Kidney (tissue), 14 donors: ENCODE data around the gene SPARC. TPM values are rescaled to one million over a fixed set of nuclear protein-coding genes. Genes with fewer than 3 reads are reported as not detected.

Source experiments
- DNase-seq, 5 donors: peaks; one replicate each; pipeline ENCODE4 v3.0.0-alpha.2; 2013 to 2020
- FAIRE-seq: peaks from 2 replicates; lab custom pipeline; 2012; peaks lifted over from hg19 to GRCh38; lab: Jason Lieb, UNC
- H3K27ac ChIP-seq, 2 donors: one replicate each; pipeline ENCODE4 v1.7.0; 2013; ENCODE audit warnings: low read depth in 2 of 2, low read length in 2 of 2, inconsistent platforms in 1 of 2
- H3K27me3 ChIP-seq: one replicate; pipeline ENCODE4 v1.7.1; 2013; ENCODE audit warnings: low read length, inconsistent platforms; ENCODE audit not compliant: control insufficient read depth, insufficient read depth
- H3K36me3 ChIP-seq, 3 donors: one replicate each; pipeline versions ENCODE4 v1.7.0 to v1.7.1; 2013; ENCODE audit warnings: low read length in 3 of 3, control low read depth in 1 of 3, inconsistent platforms in 1 of 3; ENCODE audit not compliant: insufficient read depth in 3 of 3, control insufficient read depth in 2 of 3
- H3K4me1 ChIP-seq, 3 donors: one replicate each; pipeline versions ENCODE4 v1.7.0 to v1.7.1; 2013; ENCODE audit warnings: low read length in 3 of 3, inconsistent platforms in 1 of 3, low read depth in 1 of 3; ENCODE audit not compliant: control insufficient read depth in 2 of 3, insufficient read depth in 2 of 3
- H3K4me3 ChIP-seq, 3 donors: one replicate each; pipeline versions ENCODE4 v1.7.0 to v1.8.1; 2013; ENCODE audit warnings: low read length in 3 of 3, control low read depth in 1 of 3, inconsistent platforms in 1 of 3
- H3K9ac ChIP-seq, 3 donors: one replicate each; pipeline versions ENCODE4 v1.7.0 to v1.7.1; 2013; ENCODE audit warnings: low read length in 3 of 3, control low read depth in 1 of 3, inconsistent platforms in 1 of 3
- H3K9me3 ChIP-seq, 3 donors: one replicate each; pipeline versions ENCODE4 v1.7.0 to v1.7.1; 2013; ENCODE audit warnings: low read length in 3 of 3, control low read depth in 1 of 3, inconsistent platforms in 1 of 3; ENCODE audit not compliant: control insufficient read depth in 2 of 3, insufficient read depth in 1 of 3
- CTCF ChIP-seq: IDR thresholded peaks from 3 replicates; pipeline ENCODE4 v1.5.1; 2012; ENCODE audit warnings: mild to moderate bottlenecking, moderate library complexity, borderline replicate concordance; ENCODE audit not compliant: insufficient read depth; ENCODE audit errors: extremely low read depth
- intact Hi-C: fragments of 100-400 bp; cut with DNase I; formaldehyde crosslinking; loops from one replicate; pipeline ENCODE4 v1.11.1; 2022
- polyA plus RNA-seq: library from polyadenylated mRNA; stranded (reverse); fragments of 350-450 nt; fragmentation: Illumina TruSeq; extraction: RNeasy Lipid Tissue Mini Kit (QIAGEN cat#74804); gene quantifications from one replicate; pipeline ENCODE4 v1.2.3, GENCODE V29; 2014; ENCODE audit warnings: low read depth, low replicate concordance; ENCODE audit not compliant: insufficient read depth
- total RNA-seq: library from RNA; stranded (reverse); fragmentation: NEBNext Ultra II Directional; extraction: Animal tissue kit (Norgen Biotek cat#: 25700); gene quantifications from one replicate; pipeline ENCODE4 v1.2.1, GENCODE V29; 2021
- donor health status: control.
- donor health status: control.
- donor health status: control.
- donor health status: control.
- donor health status: control.
- donor health status: DM: yes; HTN: yes; CAD: no.
- donor health status: Normal renal cell carcinoma (clear cell type).

SPARC gene
- total and polyA plus RNA-seq, 2 donors from 2014 or later = 581 to 637 TPM

GRCh38 chr5:151617841-151618710, 68.6 kb downstream of the SPARC start:
- FAIRE-seq = no peak

GRCh38 chr5:151617383-151617840, 69.3 kb downstream of the SPARC start:
- intact Hi-C loops = no loop called here
- Histone ChIP-seq H3K36me3 (no peaks in the 10 kb centered on the region), H3K27me3 (no peaks in the 10 kb centered on the region), H3K9ac (no peak overlapping the region), H3K27ac (no peak overlapping the region), H3K4me1 (no peaks in the 10 kb centered on the region), H3K4me3 (no peak overlapping the region), H3K9me3 (no peaks in the 10 kb centered on the region)
- TF ChIP-seq CTCF = no peak
- no peak for DNase-seq
- no peak for FAIRE-seq

More at GRCh38 chr5:151617841-151618710, 68.6 kb downstream of the SPARC start:
- no peak for DNase-seq
- intact Hi-C loops = no loop called here
- Histone ChIP-seq H3K36me3 (no peaks in the 10 kb centered on the region), H3K9me3 (no peaks in the 10 kb centered on the region), H3K4me1 (no peaks in the 10 kb centered on the region), H3K27ac (no peak overlapping the region), H3K9ac (no peak overlapping the region), H3K27me3 (no peaks in the 10 kb centered on the region), H3K4me3 (no peak overlapping the region)
- TF ChIP-seq CTCF = no peak

GRCh38 chr5:151615431-151615830, 71.3 kb downstream of the SPARC start:
- no peak overlapping the region for H3K27ac ChIP-seq
- no peaks in the 10 kb centered on the region for H3K36me3 ChIP-seq
- no peak overlapping the region for H3K4me3 ChIP-seq
- no peaks in the 10 kb centered on the region for H3K4me1 ChIP-seq
- H3K27me3 ChIP-seq = no peaks in the 10 kb centered on the region
- intact Hi-C loops = no loop called here
- H3K9me3 ChIP-seq = no peaks in the 10 kb centered on the region
- no peak overlapping the region for H3K9ac ChIP-seq
- no peak for FAIRE-seq
- DNase-seq = no peak
- TF ChIP-seq CTCF = no peak
